Osteocyte (in vitro differentiated cells): Measurements from ENCODE around the gene OR56B1. TPM values are rescaled to one million over a fixed set of nuclear protein-coding genes. Genes with fewer than 3 reads are reported as not detected.

Experiments
- DNase-seq: peaks from one replicate; pipeline ENCODE4 v3.0.0; 2021; ENCODE audit warnings: mixed read lengths; ENCODE audit not compliant: unreplicated experiment; ENCODE audit errors: extremely low spot score
- H3K27ac Mint-ChIP-seq: one replicate; pipeline ENCODE4 v1.8.0; 2021; ENCODE audit warnings: mild to moderate bottlenecking, mixed read lengths; ENCODE audit not compliant: unreplicated experiment
- H3K27me3 Mint-ChIP-seq: one replicate; pipeline ENCODE4 v1.8.0; 2021; ENCODE audit warnings: mixed read lengths; ENCODE audit not compliant: unreplicated experiment
- H3K36me3 Mint-ChIP-seq: one replicate; pipeline ENCODE4 v1.8.0; 2021; ENCODE audit warnings: mixed read lengths; ENCODE audit not compliant: unreplicated experiment
- H3K4me1 Mint-ChIP-seq: one replicate; pipeline ENCODE4 v1.8.0; 2021; ENCODE audit warnings: mixed read lengths; ENCODE audit not compliant: unreplicated experiment
- H3K4me3 Mint-ChIP-seq: one replicate; pipeline ENCODE4 v1.8.0; 2021; ENCODE audit warnings: mild to moderate bottlenecking, moderate library complexity, mixed read lengths; ENCODE audit not compliant: unreplicated experiment
- H3K9me3 Mint-ChIP-seq: one replicate; pipeline ENCODE4 v1.8.0; 2021; ENCODE audit warnings: mixed read lengths; ENCODE audit not compliant: unreplicated experiment
- total RNA-seq: library from RNA; stranded (reverse); gene quantifications from 2 replicates; pipeline ENCODE4 v1.2.1, GENCODE V29; 2021
- TF ChIP-seq, protein P1 (sequence below): fragments of 200-600 bp; sonication (generic); IDR thresholded peaks from 2 replicates; pipeline ENCODE4 v1.5.0; 2021; ENCODE audit warnings: antibody characterized with exemption, mild to moderate bottlenecking, moderate library complexity

Gene OR56B1
- total RNA-seq, 1 donor from 2014 or later: not detected

DNA sequence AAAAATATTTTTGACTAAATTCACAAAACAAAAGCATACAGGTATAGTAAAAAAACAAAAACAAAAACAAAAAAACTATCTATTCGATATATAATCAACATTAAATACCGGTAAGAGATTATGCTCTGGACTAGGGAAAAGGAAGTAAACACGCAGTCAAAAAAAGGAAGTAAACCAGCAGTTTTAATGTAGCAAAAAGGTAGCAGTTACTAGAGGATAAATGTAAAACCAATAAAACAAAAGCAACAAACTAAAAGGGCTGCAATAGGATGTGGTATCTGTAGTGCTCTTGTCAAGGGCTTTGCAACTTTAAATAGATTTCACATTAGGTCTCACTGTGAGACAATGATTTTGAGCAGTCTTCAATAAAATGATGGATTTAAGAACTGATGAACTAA is 44.3 kb upstream of the OR56B1 start:
- Mint-ChIP-seq H3K36me3 (peaks cover 40% of the 10 kb centered on the region), H3K4me1 (peaks cover 45% of the 10 kb centered on the region), H3K27ac (no peak overlapping the region), H3K4me3 (peak overlapping the region; percentile 84), H3K9me3 (no peaks in the 10 kb centered on the region), H3K27me3 (no peaks in the 10 kb centered on the region)
- DNase-seq: no peak
- TF ChIP-seq, protein P1, sequence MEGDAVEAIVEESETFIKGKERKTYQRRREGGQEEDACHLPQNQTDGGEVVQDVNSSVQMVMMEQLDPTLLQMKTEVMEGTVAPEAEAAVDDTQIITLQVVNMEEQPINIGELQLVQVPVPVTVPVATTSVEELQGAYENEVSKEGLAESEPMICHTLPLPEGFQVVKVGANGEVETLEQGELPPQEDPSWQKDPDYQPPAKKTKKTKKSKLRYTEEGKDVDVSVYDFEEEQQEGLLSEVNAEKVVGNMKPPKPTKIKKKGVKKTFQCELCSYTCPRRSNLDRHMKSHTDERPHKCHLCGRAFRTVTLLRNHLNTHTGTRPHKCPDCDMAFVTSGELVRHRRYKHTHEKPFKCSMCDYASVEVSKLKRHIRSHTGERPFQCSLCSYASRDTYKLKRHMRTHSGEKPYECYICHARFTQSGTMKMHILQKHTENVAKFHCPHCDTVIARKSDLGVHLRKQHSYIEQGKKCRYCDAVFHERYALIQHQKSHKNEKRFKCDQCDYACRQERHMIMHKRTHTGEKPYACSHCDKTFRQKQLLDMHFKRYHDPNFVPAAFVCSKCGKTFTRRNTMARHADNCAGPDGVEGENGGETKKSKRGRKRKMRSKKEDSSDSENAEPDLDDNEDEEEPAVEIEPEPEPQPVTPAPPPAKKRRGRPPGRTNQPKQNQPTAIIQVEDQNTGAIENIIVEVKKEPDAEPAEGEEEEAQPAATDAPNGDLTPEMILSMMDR: no peak

DNA sequence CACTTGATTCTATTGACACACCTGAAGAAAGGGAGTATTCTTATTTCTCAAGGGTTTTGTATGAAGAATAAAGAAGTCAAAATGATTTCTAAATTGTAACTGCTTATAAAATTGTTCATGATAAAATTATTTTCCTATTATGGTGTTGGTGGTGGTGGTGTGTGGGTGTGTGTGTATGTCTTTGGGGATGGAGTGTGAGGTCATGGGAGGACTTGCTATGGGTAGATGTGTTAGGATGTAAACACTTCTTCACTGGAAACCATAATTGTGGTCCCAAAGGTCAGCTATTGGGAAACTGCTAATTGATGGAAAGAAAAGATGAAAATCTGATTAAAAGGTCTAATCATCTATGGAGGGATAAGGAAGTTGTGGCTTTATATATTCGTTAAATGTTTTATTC is 41.6 kb upstream of the OR56B1 start:
- Mint-ChIP-seq H3K4me3 (no peak overlapping the region), H3K4me1 (peaks cover 35% of the 10 kb centered on the region), H3K27me3 (no peaks in the 10 kb centered on the region), H3K36me3 (peaks cover 55% of the 10 kb centered on the region), H3K27ac (no peak overlapping the region), H3K9me3 (no peaks in the 10 kb centered on the region)
- no peak for DNase-seq
- TF ChIP-seq, protein P1: no peak

DNA sequence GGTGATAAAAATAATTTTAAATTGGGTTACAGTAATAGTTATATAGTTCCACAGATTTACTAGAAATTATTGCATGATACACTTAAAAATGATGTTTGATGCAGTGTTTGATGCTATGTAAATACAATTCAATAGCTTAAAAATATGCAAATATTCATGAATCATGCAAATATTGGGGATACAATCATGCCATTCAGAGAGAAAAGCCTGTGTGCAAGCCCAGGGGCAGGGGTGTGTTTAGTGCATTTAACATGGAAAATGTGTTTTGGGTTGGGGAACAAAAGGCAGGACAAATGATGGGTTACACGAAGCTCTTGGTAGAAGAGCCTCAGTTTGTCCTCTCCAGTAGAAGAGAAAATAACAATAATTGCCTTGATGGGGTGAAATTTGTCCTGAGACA is 40.7 kb upstream of the OR56B1 start:
- H3K4me1 Mint-ChIP-seq: peaks cover 26% of the 10 kb centered on the region
- no peaks in the 10 kb centered on the region for H3K9me3 Mint-ChIP-seq
- peaks cover 64% of the 10 kb centered on the region for H3K36me3 Mint-ChIP-seq
- DNase-seq: no peak
- H3K4me3 Mint-ChIP-seq: no peak overlapping the region
- H3K27me3 Mint-ChIP-seq: no peaks in the 10 kb centered on the region
- H3K27ac Mint-ChIP-seq: no peak overlapping the region
- TF ChIP-seq, protein P1: no peak

DNA sequence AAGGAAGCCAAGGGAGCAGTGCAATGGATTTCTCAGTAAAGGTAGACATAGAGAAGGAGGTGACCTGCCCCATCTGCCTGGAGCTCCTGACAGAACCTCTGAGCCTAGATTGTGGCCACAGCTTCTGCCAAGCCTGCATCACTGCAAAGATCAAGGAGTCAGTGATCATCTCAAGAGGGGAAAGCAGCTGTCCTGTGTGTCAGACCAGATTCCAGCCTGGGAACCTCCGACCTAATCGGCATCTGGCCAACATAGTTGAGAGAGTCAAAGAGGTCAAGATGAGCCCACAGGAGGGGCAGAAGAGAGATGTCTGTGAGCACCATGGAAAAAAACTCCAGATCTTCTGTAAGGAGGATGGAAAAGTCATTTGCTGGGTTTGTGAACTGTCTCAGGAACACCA is 40.0 kb upstream of the OR56B1 start:
- H3K4me1 Mint-ChIP-seq: peaks cover 20% of the 10 kb centered on the region
- no peak overlapping the region for H3K4me3 Mint-ChIP-seq
- TF ChIP-seq, protein P1: no peak
- DNase-seq: no peak
- H3K9me3 Mint-ChIP-seq: no peaks in the 10 kb centered on the region
- no peaks in the 10 kb centered on the region for H3K27me3 Mint-ChIP-seq
- no peak overlapping the region for H3K27ac Mint-ChIP-seq
- peaks cover 70% of the 10 kb centered on the region for H3K36me3 Mint-ChIP-seq

GRCh38 chr11:5698281-5698680 is 38.0 kb upstream of the OR56B1 start:
- no peak overlapping the region for H3K27ac Mint-ChIP-seq
- H3K4me1 Mint-ChIP-seq: peaks cover 8% of the 10 kb centered on the region
- H3K4me3 Mint-ChIP-seq: no peak overlapping the region

More at GRCh38 chr11:5698281-5698680, 38.0 kb upstream of the OR56B1 start:
- no peak for DNase-seq
- Mint-ChIP-seq H3K9me3 (no peaks in the 10 kb centered on the region), H3K27me3 (no peaks in the 10 kb centered on the region), H3K36me3 (peaks cover 73% of the 10 kb centered on the region)
- TF ChIP-seq, protein P1: no peak
